A673 (cell line): ENCODE measurements around the gene CDHR1. TPM values are rescaled to one million over a fixed set of nuclear protein-coding genes. Genes with fewer than 3 reads are reported as not detected.

ENCODE experiments used
- BruUV-seq: library from RNA; stranded (reverse); fragments of 400-500 nt; replicated peaks from 2 replicates; lab custom pipeline; 2021; lab: Mats Ljungman, UMichigan
- CTCF ChIA-PET: fragments of 300-600 bp; sonication (Branson Sonifier 250); formaldehyde crosslinking; loops from one replicate; lab custom pipeline; 2022; ENCODE audit warnings: antibody characterized with exemption; lab: Charles Lee
- POLR2A ChIA-PET: fragments of 300-600 bp; sonication (Branson Sonifier 250); formaldehyde crosslinking; loops from one replicate; lab custom pipeline; 2022; ENCODE audit warnings: antibody characterized with exemption; ENCODE audit not compliant: low non-redundant PET; lab: Charles Lee
- DNase-seq: peaks from one replicate; pipeline ENCODE4 v3.0.0-alpha.2; 2015; ENCODE audit warnings: low spot score
- H3K27ac ChIP-seq: fragments of 200-600 bp; sonication (generic); 2 replicates; pipeline ENCODE4 v1.5.1; 2016; ENCODE audit warnings: mixed run types, low read depth, mild to moderate bottlenecking, mixed read lengths, antibody characterized with exemption, low read length; ENCODE audit not compliant: poor library complexity, severe bottlenecking
- H3K27me3 ChIP-seq: fragments of 200-600 bp; sonication (generic); replicated peaks from 2 replicates; pipeline ENCODE4 v1.6.1; 2017; ENCODE audit warnings: mixed run types, low read depth, mild to moderate bottlenecking, mixed read lengths, antibody characterized with exemption, low read length; ENCODE audit not compliant: insufficient read depth, poor library complexity
- H3K36me3 ChIP-seq: fragments of 200-600 bp; sonication (generic); 2 replicates; pipeline ENCODE4 v1.6.1; 2016; ENCODE audit warnings: mixed run types, mild to moderate bottlenecking, mixed read lengths, antibody characterized with exemption, low read length; ENCODE audit not compliant: insufficient read depth, poor library complexity, severe bottlenecking
- H3K4me1 ChIP-seq: fragments of 200-600 bp; sonication (generic); 2 replicates; pipeline ENCODE4 v1.6.1; 2017; ENCODE audit warnings: mixed run types, mild to moderate bottlenecking, mixed read lengths, antibody characterized with exemption, low read length; ENCODE audit not compliant: insufficient read depth, poor library complexity, severe bottlenecking
- H3K4me3 ChIP-seq: fragments of 200-600 bp; sonication (generic); 2 replicates; pipeline ENCODE4 v1.5.1; 2016; ENCODE audit warnings: low read depth, mixed run types, mild to moderate bottlenecking, mixed read lengths, low read length; ENCODE audit not compliant: poor library complexity, severe bottlenecking
- H3K9me3 ChIP-seq: fragments of 200-600 bp; sonication (generic); 2 replicates; pipeline ENCODE4 v1.6.1; 2016; ENCODE audit warnings: mixed run types, low read depth, mild to moderate bottlenecking, mixed read lengths, antibody characterized with exemption, low read length; ENCODE audit not compliant: poor library complexity, severe bottlenecking
- EZH2 ChIP-seq: fragments of 200-600 bp; sonication (generic); IDR thresholded peaks from 2 replicates; pipeline ENCODE4 v1.6.1; 2017; ENCODE audit warnings: borderline replicate concordance, low read depth, mild to moderate bottlenecking, mixed read lengths, antibody characterized with exemption, low read length; ENCODE audit not compliant: poor library complexity, severe bottlenecking
- intact Hi-C: fragments of 100-400 bp; cut with micrococcal nuclease; formaldehyde crosslinking; loops from one replicate; pipeline ENCODE4 v1.10.0; 2022; ENCODE audit not compliant: unreplicated experiment
- total RNA-seq: library from RNA; stranded (reverse); gene quantifications from 2 replicates; pipeline ENCODE4 v1.2.3, GENCODE V29; 2021
- TF ChIP-seq, protein P1 (sequence below): fragments of 300-800, 200-600 bp; sonication (generic); conservative IDR thresholded peaks from 2 replicates; pipeline ENCODE4 v1.5.1; 2017; ENCODE audit warnings: low read depth, mild to moderate bottlenecking, antibody characterized with exemption, low read length, moderate library complexity, mixed read lengths

CDHR1 gene
- total RNA-seq, 1 experiment from 2014 or later: not detected

DNA sequence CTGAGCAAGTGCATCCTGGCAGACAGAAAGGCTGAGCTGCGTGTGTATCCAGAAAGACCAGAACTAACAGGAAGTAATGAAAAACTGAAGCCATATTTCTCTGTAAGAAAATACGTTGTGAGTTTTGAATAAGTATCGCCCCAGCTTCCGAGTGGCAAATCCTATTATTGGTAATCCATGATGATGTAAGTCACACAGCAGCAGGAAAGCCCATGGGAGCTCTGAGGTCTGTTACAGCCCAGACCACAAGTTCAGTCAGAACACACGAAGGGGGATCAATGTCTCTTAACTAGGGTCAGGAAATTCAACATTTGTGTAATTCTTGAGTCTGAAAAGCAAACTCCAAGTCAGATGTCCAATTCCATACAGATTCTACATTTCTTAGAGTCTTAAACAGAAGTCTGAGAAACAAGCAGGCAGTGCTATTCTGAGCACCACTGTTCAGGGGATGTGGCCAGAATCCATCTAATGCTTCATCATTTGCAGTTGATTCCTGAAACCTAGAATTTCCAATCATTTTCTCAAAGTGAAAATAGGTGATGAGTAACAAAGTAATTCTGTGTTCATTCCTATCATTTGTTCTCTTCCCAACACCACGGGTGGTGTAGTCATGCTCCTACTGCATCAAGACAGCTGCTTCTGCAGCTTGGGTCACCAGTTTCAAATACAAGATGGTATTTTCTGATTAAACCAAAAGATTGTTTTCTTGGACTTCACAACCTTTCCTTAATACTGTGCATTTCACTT, 31.3 kb downstream of the CDHR1 start, which contains the start of gene LRIT2:
Gene LRIT2 (minus strand): TSS at position 118 of the 747 bp plus-strand sequence. CDS start 24 bp downstream, at position 94.
- Histone ChIP-seq H3K9me3 (no peaks in the 10 kb centered on the region), H3K27me3 (peaks cover 6% of the 10 kb centered on the region), H3K36me3 (no peaks in the 10 kb centered on the region), H3K27ac (no peak within 1 kb of the TSS), H3K4me1 (no peaks in the 10 kb centered on the region), H3K4me3 (no peak within 1 kb of the TSS)
- POLR2A ChIA-PET: no interaction called here
- DNase-seq: no peak
- CTCF ChIA-PET: no interaction called here
- no TSS peak for BruUV-seq
- no peak for TF ChIP-seq EZH2
- TF ChIP-seq, protein P1, sequence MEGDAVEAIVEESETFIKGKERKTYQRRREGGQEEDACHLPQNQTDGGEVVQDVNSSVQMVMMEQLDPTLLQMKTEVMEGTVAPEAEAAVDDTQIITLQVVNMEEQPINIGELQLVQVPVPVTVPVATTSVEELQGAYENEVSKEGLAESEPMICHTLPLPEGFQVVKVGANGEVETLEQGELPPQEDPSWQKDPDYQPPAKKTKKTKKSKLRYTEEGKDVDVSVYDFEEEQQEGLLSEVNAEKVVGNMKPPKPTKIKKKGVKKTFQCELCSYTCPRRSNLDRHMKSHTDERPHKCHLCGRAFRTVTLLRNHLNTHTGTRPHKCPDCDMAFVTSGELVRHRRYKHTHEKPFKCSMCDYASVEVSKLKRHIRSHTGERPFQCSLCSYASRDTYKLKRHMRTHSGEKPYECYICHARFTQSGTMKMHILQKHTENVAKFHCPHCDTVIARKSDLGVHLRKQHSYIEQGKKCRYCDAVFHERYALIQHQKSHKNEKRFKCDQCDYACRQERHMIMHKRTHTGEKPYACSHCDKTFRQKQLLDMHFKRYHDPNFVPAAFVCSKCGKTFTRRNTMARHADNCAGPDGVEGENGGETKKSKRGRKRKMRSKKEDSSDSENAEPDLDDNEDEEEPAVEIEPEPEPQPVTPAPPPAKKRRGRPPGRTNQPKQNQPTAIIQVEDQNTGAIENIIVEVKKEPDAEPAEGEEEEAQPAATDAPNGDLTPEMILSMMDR: no peak
- intact Hi-C loops: no loop called here

- H3K9me3 ChIP-seq: no peaks in the 10 kb centered on the region
- no TSS peak for BruUV-seq
- no peaks in the 10 kb centered on the region for H3K36me3 ChIP-seq
- intact Hi-C loops: no loop called here
- no peak overlapping the region for H3K27ac ChIP-seq
- ChIA-PET POLR2A (no interaction called here), CTCF (interaction anchor here (0.6 kb wide), 1 partner anchor 200 kb away, joined by 3 read pairs; no protein-coding TSS in a partner anchor)
- no peak for TF ChIP-seq EZH2
- TF ChIP-seq, protein P1: no peak
- no peak overlapping the region for H3K4me3 ChIP-seq
- DNase-seq: no peak
- no peaks in the 10 kb centered on the region for H3K4me1 ChIP-seq
- H3K27me3 ChIP-seq: peaks cover 12% of the 10 kb centered on the region
These were observed 32.3 kb downstream of the CDHR1 start for GRCh38 chr10:84226616-84227015.

DNA sequence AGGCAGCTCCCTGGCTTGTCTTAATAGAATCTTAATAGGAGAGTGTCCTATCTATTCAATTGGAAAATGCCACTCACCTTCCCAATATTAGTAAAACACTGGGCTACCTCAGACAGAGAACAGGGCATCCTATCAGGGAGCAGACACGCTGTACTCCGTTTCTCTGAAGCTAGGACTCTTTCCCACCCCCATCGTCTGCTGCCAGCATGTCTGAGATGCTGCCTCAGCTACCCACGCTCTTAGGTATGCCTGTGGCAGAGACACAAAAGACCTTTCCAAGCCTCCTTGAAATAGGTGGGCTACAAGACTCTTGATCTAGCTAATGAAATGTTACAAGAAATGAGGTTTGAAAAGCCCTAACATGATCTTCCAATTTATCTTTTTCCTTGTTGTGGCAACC, 33.5 kb downstream of the CDHR1 start:
- H3K27ac ChIP-seq: no peak overlapping the region
- no TSS peak for BruUV-seq
- H3K4me3 ChIP-seq: no peak overlapping the region
- TF ChIP-seq EZH2: no peak
- TF ChIP-seq, protein P1: no peak
- H3K4me1 ChIP-seq: no peaks in the 10 kb centered on the region
- H3K27me3 ChIP-seq: peaks cover 21% of the 10 kb centered on the region
- H3K9me3 ChIP-seq: no peaks in the 10 kb centered on the region
- POLR2A ChIA-PET: no interaction called here
- DNase-seq: no peak
- intact Hi-C loops: no loop called here
- H3K36me3 ChIP-seq: no peaks in the 10 kb centered on the region
- CTCF ChIA-PET: no interaction called here
